Psoas muscle (tissue), 8 donors: ENCODE results near the gene TTC22. TPM values are rescaled to one million over a fixed set of nuclear protein-coding genes. Genes with fewer than 3 reads are reported as not detected.

Source experiments
- ATAC-seq, 4 donors: fragments of 200-7000 bp; cut with Tn5 transposase; one replicate each; pipeline ENCODE4 v1.9.1; 2020; ENCODE audit warnings: moderate library complexity in 3 of 4, mild to moderate bottlenecking in 2 of 4
- DNase-seq, 2 donors: peaks; one replicate each; pipeline ENCODE4 v3.0.0-alpha.2; 2020
- H3K27ac ChIP-seq: fragments of 200-600 bp; one replicate; pipeline ENCODE4 v1.8.0; 2022
- H3K27me3 ChIP-seq, 3 donors: fragments of 200-600 bp in 1 of 3; one replicate each; pipeline versions ENCODE4 v1.6.1 to v1.8.0; 2013 to 2022; ENCODE audit warnings: low read length in 2 of 3, mild to moderate bottlenecking in 2 of 3, moderate library complexity in 1 of 3; ENCODE audit not compliant: insufficient read depth in 3 of 3
- H3K36me3 ChIP-seq, 2 donors: fragments of 200-600 bp in 1 of 2; one replicate each; pipeline versions ENCODE4 v1.6.1 to v1.8.0; 2013 to 2022; ENCODE audit warnings: low read depth in 1 of 2, mild to moderate bottlenecking in 1 of 2, moderate library complexity in 1 of 2; ENCODE audit not compliant: insufficient read depth in 1 of 2
- H3K4me1 ChIP-seq: fragments of 200-600 bp; one replicate; pipeline ENCODE4 v1.8.0; 2022
- H3K4me3 ChIP-seq: fragments of 200-600 bp; one replicate; pipeline ENCODE4 v1.8.0; 2022; ENCODE audit warnings: mild to moderate bottlenecking
- H3K9me3 ChIP-seq: fragments of 200-600 bp; one replicate; pipeline ENCODE4 v1.8.0; 2022
- WGBS, 3 donors: extraction: QIAGEN DNeasy Blood & Tissue Kit; methylation state at CpG; one replicate each; pipeline versions ENCODE4 v1.1.6 to v1.1.7; 2013; 5-methylcytosine and 5-hydroxymethylcytosine counted together
- intact Hi-C, 2 donors: fragments of 100-400 bp; cut with DNase I; formaldehyde crosslinking; loops; one replicate each; pipeline versions ENCODE4 v1.11.0 to v1.14.2; 2022
- polyA plus RNA-seq, 3 donors: library from polyadenylated mRNA; stranded (reverse); fragments of 200-250 nt; gene quantifications; one replicate each; pipeline ENCODE4 v1.2.3, GENCODE V29; 2013
- total RNA-seq, 4 donors: library from RNA; stranded (reverse); fragmentation: NEBNext Ultra II Directional in 2 of 4; extraction: Animal tissue kit (Norgen Biotek cat#: 25700) in 2 of 4; gene quantifications; one replicate each; pipeline versions ENCODE4 v1.2.1 to v1.2.4, GENCODE V29; 2021 to 2023
- TF ChIP-seq, protein P1 (sequence below): fragments of 200-600 bp; IDR thresholded peaks from one replicate; pipeline ENCODE4 v1.8.0; 2022; ENCODE audit warnings: antibody characterized with exemption
- donor health status: healthy with polysubstance abuse.
- donor health status: DM: no; HTN: no; CAD: no; lungs with moderate emphysema.
- donor health status: Bipolar disorder and iron deficiency.
- donor health status: healthy.
- donor health status: DM: yes; HTN: yes; CAD: no.
- donor health status: DM: no; HTN: no; CAD: no.
- donor health status: DM: no; HTN: no; CAD: no.
- donor health status: DM: yes; HTN: yes; CAD: no.

The TTC22 gene
- total and polyA plus RNA-seq, 7 donors = 0.03 to 0.13 (median 0.03) TPM; not detected in 2

DNA sequence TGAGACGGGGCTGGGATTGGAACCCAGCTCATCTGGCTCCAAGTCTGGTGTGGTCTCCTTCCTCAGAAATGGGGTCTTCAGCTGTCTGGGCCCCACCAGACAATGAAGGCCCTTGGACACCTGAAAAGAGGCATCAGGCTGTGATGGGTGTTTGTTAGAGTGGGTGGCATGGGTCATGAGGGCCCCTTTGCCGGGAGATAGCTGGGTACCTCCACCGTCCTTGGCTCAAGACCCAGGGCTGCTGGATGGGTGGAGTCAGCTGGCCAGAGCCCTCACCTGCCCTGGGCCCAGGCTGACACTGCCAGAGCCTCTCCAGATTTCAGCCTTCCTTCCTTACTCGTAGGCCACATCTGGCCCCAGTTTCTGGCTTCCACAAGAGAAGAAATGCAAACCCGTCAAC is 13.4 kb upstream of the TTC22 start:
- no peaks in the 10 kb centered on the region for H3K9me3 ChIP-seq
- 86 to 89% (median 88%) methylated on average over 5 of the region's 5 CpGs for WGBS, 3 donors
- ATAC-seq (no peak), DNase-seq (no peak)
- no peaks in the 10 kb centered on the region for H3K4me1 ChIP-seq
- H3K4me3 ChIP-seq = no peak overlapping the region
- TF ChIP-seq, protein P1, sequence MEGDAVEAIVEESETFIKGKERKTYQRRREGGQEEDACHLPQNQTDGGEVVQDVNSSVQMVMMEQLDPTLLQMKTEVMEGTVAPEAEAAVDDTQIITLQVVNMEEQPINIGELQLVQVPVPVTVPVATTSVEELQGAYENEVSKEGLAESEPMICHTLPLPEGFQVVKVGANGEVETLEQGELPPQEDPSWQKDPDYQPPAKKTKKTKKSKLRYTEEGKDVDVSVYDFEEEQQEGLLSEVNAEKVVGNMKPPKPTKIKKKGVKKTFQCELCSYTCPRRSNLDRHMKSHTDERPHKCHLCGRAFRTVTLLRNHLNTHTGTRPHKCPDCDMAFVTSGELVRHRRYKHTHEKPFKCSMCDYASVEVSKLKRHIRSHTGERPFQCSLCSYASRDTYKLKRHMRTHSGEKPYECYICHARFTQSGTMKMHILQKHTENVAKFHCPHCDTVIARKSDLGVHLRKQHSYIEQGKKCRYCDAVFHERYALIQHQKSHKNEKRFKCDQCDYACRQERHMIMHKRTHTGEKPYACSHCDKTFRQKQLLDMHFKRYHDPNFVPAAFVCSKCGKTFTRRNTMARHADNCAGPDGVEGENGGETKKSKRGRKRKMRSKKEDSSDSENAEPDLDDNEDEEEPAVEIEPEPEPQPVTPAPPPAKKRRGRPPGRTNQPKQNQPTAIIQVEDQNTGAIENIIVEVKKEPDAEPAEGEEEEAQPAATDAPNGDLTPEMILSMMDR = no peak
- no peaks in the 10 kb centered on the region for H3K36me3 ChIP-seq
- no peak overlapping the region for H3K27ac ChIP-seq
- H3K27me3 ChIP-seq = no peaks in the 10 kb centered on the region
- intact Hi-C loops = loop anchor here (5.0 to 10.0 kb wide), 5 partner anchors 142 to 742 kb away; no protein-coding TSS in a partner anchor

DNA sequence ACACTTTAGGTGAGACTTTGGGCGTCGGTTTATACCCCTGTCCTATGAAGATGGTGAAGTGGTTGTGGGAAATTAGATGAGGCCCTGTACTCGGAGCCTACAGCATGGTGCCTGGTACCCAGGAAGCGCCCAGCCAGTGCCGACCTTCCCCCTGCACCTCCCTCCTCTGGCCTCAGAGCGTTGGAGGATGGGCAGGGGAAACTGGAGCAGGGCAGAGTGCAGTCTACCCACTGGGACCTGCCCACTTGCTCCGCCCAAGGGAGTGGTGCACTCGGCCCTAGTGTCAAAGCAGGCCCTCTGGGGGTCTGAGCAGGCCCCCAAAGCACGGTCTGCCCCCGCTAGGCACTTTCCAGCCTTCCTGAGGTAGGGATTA is 13.0 kb upstream of the TTC22 start:
- Histone ChIP-seq H3K4me3 (no peak overlapping the region), H3K9me3 (no peaks in the 10 kb centered on the region), H3K27me3 (no peaks in the 10 kb centered on the region), H3K36me3 (no peaks in the 10 kb centered on the region), H3K27ac (no peak overlapping the region), H3K4me1 (no peaks in the 10 kb centered on the region)
- ATAC-seq (no peak), DNase-seq (no peak)
- intact Hi-C loops = loop anchor here (5.0 to 10.0 kb wide), 5 partner anchors 142 to 742 kb away; no protein-coding TSS in a partner anchor
- TF ChIP-seq, protein P1 = no peak
- 73 to 85% (median 76%) methylated on average over 9 to 10 of the region's 10 CpGs for WGBS, 3 donors

DNA sequence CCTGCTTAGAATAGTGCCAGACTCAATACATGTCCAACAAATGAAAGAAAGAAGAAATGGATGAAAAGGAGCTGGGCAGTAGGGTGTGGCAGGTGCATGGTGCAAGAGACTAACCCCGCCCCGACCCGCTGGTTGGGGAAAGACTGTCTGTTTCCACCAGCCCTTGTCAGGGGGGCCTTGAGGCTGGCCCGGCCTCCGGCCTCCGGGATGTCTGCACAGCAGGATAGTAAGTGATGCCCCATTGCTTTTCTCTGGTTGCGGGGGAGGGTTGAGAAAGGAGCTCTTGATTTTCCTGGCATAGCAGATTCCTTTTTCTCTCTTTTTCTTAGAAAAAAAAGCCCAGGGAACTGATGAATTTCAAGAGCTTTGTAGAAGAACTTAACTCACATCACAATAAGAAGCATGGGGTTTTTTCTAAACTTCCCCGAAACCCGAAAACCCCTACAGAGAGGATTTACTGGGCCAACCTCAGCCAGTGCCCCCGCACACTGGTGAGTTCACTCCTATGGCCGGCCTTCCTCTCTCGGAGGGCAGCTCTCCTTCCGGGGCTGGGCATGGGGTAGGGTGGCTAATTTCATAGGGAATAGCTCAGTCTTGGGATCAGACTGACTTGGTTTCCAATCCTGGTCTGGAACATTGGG is 12.5 kb upstream of the TTC22 start:
- no peak for DNase-seq
- no peak overlapping the region for H3K4me3 ChIP-seq
- ATAC-seq = no peak

DNA sequence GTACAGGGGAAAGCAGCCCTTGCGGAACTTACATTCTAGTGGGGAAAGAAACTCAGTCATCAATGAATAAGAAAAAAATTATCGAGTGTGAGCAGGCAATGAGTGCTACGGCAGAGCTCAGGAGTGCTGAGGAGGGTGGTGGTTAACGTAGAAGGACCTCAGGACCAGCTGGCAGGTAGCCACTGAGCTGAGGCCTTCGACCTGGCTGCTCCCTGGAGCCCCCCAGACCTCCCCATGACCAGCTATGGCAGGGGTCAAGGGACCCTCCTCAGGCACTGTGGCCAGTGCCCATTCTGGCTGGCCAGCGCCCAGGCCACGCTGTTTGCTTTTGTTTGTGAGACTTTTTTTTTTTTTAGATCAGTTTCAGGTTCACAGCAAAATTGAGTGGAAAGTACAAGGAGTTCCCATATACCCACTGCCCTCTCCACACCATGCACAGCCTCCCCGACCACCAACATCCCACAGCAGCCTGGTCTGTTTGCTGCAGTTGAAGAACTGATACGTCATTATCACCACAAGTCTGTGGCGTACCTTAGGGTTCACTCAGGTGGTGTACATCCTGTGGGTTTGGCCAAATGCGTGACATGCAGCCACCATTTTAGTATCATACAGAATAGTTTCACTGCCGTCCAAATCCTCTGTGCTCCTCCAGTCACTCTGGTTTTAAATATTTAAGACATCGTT is 11.8 kb upstream of the TTC22 start:
- H3K4me3 ChIP-seq = no peak overlapping the region
- 71 to 77% (median 74%) methylated on average over 13 of the region's 13 CpGs for WGBS, 3 donors
- intact Hi-C loops = loop anchor here (5.0 to 10.0 kb wide), 5 partner anchors 141 to 741 kb away; no protein-coding TSS in a partner anchor
- no peak overlapping the region for H3K27ac ChIP-seq
- H3K36me3 ChIP-seq = no peaks in the 10 kb centered on the region
- DNase-seq (no peak), ATAC-seq (no peak)
- H3K9me3 ChIP-seq = no peaks in the 10 kb centered on the region
- TF ChIP-seq, protein P1 = no peak
- H3K4me1 ChIP-seq = no peaks in the 10 kb centered on the region
- no peaks in the 10 kb centered on the region for H3K27me3 ChIP-seq

More for the DNA sequence above, 12.5 kb upstream of the TTC22 start:
- no peaks in the 10 kb centered on the region for H3K4me1 ChIP-seq
- H3K27me3 ChIP-seq = no peaks in the 10 kb centered on the region
- no peaks in the 10 kb centered on the region for H3K9me3 ChIP-seq
- H3K27ac ChIP-seq = no peak overlapping the region
- H3K36me3 ChIP-seq = no peaks in the 10 kb centered on the region
- TF ChIP-seq, protein P1 = no peak
- 64 to 68% (median 64%) methylated on average over 13 of the region's 13 CpGs for WGBS, 3 donors
- intact Hi-C loops = loop anchor here (5.0 to 10.0 kb wide), 5 partner anchors 141 to 741 kb away; no protein-coding TSS in a partner anchor
